Measurements from ENCODE around the gene HEPACAM.

Gene HEPACAM

GRCh38 chr11:124955035-124955434, 19.2 kb upstream of the HEPACAM start:
- Histone ChIP-seq H3K27ac (no peak overlapping the region), H3K36me3 (no peaks in the 10 kb centered on the region), H3K9me3 (no peaks in the 10 kb centered on the region), H3K4me3 (ENCODE audit: low read depth in 1 of 2, low read length in 1 of 2) (peak overlapping the region; percentile 81 to 91), H3K4me1 (ENCODE audit: control insufficient read depth in 1 of 2, insufficient read depth in 1 of 2, low read depth in 1 of 2, low read length in 1 of 2) (peaks cover 13% of the 10 kb centered on the region in 2 experiments), H3K27me3 (peaks cover 33% of the 10 kb centered on the region)
- no peak for TF ChIP-seq CTCF (IDR thresholded peaks at IDR 0.05)

GRCh38 chr11:124954590-124954955, 18.7 kb upstream of the HEPACAM start:
- Histone ChIP-seq H3K36me3 (no peaks in the 10 kb centered on the region), H3K4me1 (ENCODE audit: control insufficient read depth in 1 of 2, insufficient read depth in 1 of 2, low read depth in 1 of 2, low read length in 1 of 2) (peaks cover 13% of the 10 kb centered on the region in 2 experiments), H3K27ac (peak overlapping the region; percentile 66), H3K9me3 (no peaks in the 10 kb centered on the region), H3K27me3 (peaks cover 34% of the 10 kb centered on the region), H3K4me3 (ENCODE audit: low read depth in 1 of 2, low read length in 1 of 2) (peak overlapping the region; percentile 81 to 91)
- TF ChIP-seq CTCF (IDR thresholded peaks at IDR 0.05): no peak

- peak; percentile 35 for TF ChIP-seq CTCF (IDR thresholded peaks at IDR 0.05)
- Histone ChIP-seq H3K27me3 (peaks cover 34% of the 10 kb centered on the region), H3K27ac (peak within 1 kb of the TSS; percentile 66), H3K4me1 (ENCODE audit: control insufficient read depth in 1 of 2, insufficient read depth in 1 of 2, low read depth in 1 of 2, low read length in 1 of 2) (peaks cover 13% of the 10 kb centered on the region in 2 experiments), H3K4me3 (ENCODE audit: low read depth in 1 of 2, low read length in 1 of 2) (peak within 1 kb of the TSS; percentile 81 to 91), H3K9me3 (no peaks in the 10 kb centered on the region), H3K36me3 (no peaks in the 10 kb centered on the region)
Observed at GRCh38 chr11:124953753-124954589, 18.1 kb upstream of the HEPACAM start, which contains the start of gene CCDC15. Gene CCDC15 (plus strand): TSS chr11:124954202. CDS start chr11:124954733, 531 bp downstream.

GRCh38 chr11:124951341-124951740, 15.5 kb upstream of the HEPACAM start:
- TF ChIP-seq CTCF (IDR thresholded peaks at IDR 0.05): no peak
- no peaks in the 10 kb centered on the region for H3K36me3 ChIP-seq
- H3K27ac ChIP-seq: no peak overlapping the region
- H3K9me3 ChIP-seq: no peaks in the 10 kb centered on the region
- H3K4me1 ChIP-seq (ENCODE audit: control insufficient read depth in 1 of 2, insufficient read depth in 1 of 2, low read depth in 1 of 2, low read length in 1 of 2): peaks cover 13% of the 10 kb centered on the region in 2 experiments
- H3K4me3 ChIP-seq (ENCODE audit: low read depth in 1 of 2, low read length in 1 of 2): no peak overlapping the region
- peaks cover 34% of the 10 kb centered on the region for H3K27me3 ChIP-seq

GRCh38 chr11:124950601-124951330, 14.9 kb upstream of the HEPACAM start:
- Histone ChIP-seq H3K27ac (no peak overlapping the region), H3K9me3 (no peaks in the 10 kb centered on the region), H3K4me3 (ENCODE audit: low read depth in 1 of 2, low read length in 1 of 2) (no peak overlapping the region), H3K4me1 (ENCODE audit: control insufficient read depth in 1 of 2, insufficient read depth in 1 of 2, low read depth in 1 of 2, low read length in 1 of 2) (peaks cover 13% of the 10 kb centered on the region in 2 experiments), H3K36me3 (no peaks in the 10 kb centered on the region), H3K27me3 (peaks cover 34% of the 10 kb centered on the region)
- no peak for TF ChIP-seq CTCF (IDR thresholded peaks at IDR 0.05)

Data from neutrophil (primary cell).